Measurements from ENCODE around the gene ZMYND19.

DNA sequence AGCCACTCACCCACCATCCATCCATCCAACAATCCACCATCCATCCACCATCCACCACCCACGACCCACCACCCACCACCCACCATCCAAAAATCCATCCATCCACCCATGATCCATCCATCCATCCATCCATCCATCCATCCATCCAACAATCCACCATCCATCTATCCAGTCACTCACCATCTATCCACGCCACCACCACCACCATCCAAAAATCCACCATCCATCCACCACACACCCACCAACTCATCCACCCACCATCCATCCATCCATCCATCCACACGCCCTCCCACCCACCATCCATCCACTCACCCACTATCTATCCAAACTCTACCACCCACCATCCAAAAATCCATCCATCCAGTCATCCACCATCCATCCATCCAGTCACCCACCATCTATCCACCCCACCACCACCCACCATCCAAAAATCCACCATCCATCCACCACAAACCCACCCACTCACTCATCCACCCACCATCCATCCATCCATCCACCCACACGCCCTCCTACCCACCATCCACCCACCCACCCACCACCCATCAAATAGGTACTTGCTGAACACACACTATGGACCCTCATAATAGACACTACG is 20.6 kb downstream of the ZMYND19 start:
- TF ChIP-seq YY1 (IDR thresholded peaks at IDR 0.05; ENCODE audit: low read depth, low read length) (no peak), TAF1 (IDR thresholded peaks at IDR 0.05; ENCODE audit: low read depth, low read length) (no peak), EP300 (IDR thresholded peaks at IDR 0.05; ENCODE audit: borderline replicate concordance in 1 of 2, low read depth in 2 of 2, low read length in 2 of 2) (no peak), CEBPB (IDR thresholded peaks at IDR 0.05; ENCODE audit: low read depth, low read length) (no peak), ZNF274 (IDR thresholded peaks at IDR 0.05; ENCODE audit: borderline replicate concordance, extremely low read depth, low read length) (no peak), TCF12 (IDR thresholded peaks at IDR 0.05; ENCODE audit: low read depth, low read length) (no peak), SIN3A (conservative IDR thresholded peaks at IDR 0.05 in 1 of 2, IDR thresholded peaks at IDR 0.05 in 1 of 2; ENCODE audit: low read depth in 1 of 2, low read length in 2 of 2) (no peak), FOSL1 (IDR thresholded peaks at IDR 0.05; ENCODE audit: insufficient read depth, low read depth, low read length) (no peak), EZH2 (IDR thresholded peaks at IDR 0.05; ENCODE audit: low read depth, low read length, severe bottlenecking) (no peak), POLR2A (IDR thresholded peaks at IDR 0.05; ENCODE audit: control extremely low read depth in 1 of 2, low read depth in 2 of 2, low read length in 2 of 2) (no peak), GABPA (IDR thresholded peaks at IDR 0.05; ENCODE audit: borderline replicate concordance, insufficient read depth, low read length) (no peak), POLR2AphosphoS5 (IDR thresholded peaks at IDR 0.05; ENCODE audit: low read depth, low read length) (no peak), HDAC2 (IDR thresholded peaks at IDR 0.05; ENCODE audit: borderline replicate concordance in 1 of 2, low read depth in 2 of 2, low read length in 2 of 2) (no peak)
- TF ChIP-seq, protein P1, sequence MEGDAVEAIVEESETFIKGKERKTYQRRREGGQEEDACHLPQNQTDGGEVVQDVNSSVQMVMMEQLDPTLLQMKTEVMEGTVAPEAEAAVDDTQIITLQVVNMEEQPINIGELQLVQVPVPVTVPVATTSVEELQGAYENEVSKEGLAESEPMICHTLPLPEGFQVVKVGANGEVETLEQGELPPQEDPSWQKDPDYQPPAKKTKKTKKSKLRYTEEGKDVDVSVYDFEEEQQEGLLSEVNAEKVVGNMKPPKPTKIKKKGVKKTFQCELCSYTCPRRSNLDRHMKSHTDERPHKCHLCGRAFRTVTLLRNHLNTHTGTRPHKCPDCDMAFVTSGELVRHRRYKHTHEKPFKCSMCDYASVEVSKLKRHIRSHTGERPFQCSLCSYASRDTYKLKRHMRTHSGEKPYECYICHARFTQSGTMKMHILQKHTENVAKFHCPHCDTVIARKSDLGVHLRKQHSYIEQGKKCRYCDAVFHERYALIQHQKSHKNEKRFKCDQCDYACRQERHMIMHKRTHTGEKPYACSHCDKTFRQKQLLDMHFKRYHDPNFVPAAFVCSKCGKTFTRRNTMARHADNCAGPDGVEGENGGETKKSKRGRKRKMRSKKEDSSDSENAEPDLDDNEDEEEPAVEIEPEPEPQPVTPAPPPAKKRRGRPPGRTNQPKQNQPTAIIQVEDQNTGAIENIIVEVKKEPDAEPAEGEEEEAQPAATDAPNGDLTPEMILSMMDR (IDR thresholded peaks at IDR 0.05; ENCODE audit: control extremely low read depth in 1 of 3, insufficient read depth in 1 of 3, low read depth in 1 of 3, low read length in 3 of 3) = no peak

All from H1 (cell line).